Measurements from ENCODE around the gene DNAI2.

DNAI2 gene

GRCh38 chr17:74314877-74315276, 40.8 kb downstream of the DNAI2 start:
- DNase-seq = no peak

GRCh38 chr17:74316220-74316619, 42.2 kb downstream of the DNAI2 start:
- DNase-seq = no peak

DNA sequence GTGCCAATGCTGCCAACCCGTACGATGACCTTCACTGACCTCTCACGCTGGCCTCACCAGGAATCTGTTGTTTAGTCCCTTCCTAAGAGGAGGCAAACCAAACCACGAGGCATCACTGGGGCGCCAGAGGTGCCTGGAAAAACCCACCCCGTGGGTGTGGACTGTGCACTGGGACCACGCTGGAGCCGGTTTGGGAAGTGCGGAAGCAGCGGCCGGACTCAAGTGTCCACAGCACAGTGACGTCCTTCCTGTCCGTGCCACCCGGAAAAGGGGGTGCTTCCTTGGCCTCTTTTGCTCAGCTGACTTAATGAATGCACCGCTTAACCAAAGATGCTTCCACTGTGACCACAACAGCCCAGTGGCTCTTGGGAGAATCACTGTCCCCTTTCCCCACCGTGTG, 43.0 kb downstream of the DNAI2 start:
- DNase-seq = no peak

DNA sequence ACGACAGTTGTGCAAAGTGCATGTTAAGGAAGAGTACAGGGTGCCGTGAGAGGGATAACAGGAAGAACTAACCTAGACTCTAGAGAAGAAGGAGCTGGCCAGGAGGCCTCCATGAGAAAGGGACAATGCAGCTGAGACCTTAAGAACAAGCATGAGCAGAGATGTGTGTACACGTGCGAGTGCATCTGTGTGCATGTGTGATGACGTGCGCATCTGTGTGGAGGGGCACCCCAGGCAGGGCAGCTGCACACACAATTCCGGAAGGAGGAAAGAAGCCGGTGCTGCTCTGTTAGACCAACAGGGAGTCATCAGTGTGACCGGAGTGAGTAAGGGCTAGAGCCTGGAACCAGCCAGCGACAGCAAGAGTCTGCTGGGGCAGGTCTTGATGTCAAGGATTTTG, 44.4 kb downstream of the DNAI2 start:
- no peak for DNase-seq

GRCh38 chr17:74324521-74324920, 50.5 kb downstream of the DNAI2 start:
- no peak for DNase-seq

DNA sequence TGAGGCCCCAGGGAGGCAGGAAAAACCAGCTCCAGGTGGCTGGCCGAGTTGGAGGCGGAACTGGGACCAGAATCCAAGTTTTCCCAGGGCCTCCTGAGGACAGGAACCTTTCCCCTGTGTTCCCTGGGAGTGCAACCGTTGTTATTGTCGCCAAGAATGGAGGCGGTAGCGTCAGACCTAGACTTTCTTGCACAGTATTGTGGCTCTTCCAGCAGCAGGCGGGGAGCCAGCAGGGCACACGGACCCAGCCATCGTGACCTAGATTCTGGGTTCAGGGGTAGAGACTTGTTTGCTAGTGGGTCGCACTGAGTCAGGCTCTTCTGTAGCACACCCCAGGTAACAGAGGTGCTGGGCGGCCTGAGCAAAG, 51.3 kb downstream of the DNAI2 start:
- DNase-seq = no peak

DNA sequence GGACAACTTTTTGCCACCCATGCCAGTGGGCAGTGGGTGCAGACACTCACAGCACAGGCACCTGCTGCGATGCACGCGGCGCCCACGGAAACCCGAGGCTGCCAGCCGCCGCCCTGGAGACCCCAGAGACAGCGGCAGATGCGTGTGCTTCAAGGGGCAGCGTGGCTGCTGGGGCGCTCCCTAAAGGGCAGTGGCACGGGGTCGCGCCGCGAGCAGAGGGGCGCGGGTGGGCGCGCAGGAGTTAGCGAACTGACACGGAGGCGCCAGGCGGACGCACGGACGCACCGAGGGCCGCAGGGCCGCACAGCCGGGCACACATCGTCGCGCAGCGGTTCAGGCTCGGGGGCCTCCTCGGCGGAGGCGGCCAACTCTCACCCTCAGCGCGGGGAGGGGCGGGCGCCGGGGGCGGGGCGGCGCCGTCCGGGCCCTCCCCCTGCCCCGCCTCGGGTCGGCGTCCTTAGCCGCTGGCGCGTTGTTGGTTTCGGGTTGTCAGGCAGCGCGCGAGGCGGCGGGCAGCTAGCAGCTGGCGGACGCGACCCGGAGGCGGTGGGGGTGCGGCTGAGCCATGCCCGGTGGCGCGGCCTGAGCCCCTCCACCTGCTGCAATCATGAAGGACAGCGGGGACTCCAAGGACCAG, 51.8 kb downstream of the DNAI2 start, which contains the start of gene KIF19:
Gene KIF19, plus strand, starts transcription at position 484 of the 637 bp plus-strand sequence. Its CDS starts 124 bp downstream, at position 608.
- DNase-seq = peak; percentile 82

DNA sequence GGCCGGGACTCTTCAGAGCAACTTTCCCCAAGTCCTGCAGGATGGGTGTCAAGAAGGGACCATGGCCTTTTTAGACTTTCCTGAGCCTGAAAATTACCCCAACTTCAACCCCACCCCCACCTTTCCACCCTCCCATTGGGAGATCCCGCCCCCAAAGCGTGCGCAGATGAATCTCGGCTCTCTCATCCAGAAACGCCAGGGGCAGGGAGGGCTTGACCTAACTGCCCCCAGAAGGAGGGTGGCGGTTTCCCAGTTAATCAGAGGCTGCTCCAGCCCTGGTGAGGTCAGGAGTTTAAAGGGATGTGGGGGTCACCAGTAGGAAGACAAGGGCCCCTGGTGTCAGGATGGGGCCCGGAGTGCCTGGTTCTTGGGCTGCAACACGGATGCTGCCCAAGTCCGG, 52.5 kb downstream of the DNAI2 start:
- DNase-seq = no peak

GRCh38 chr17:74328487-74328886, 54.5 kb downstream of the DNAI2 start:
- no peak for DNase-seq

DNA sequence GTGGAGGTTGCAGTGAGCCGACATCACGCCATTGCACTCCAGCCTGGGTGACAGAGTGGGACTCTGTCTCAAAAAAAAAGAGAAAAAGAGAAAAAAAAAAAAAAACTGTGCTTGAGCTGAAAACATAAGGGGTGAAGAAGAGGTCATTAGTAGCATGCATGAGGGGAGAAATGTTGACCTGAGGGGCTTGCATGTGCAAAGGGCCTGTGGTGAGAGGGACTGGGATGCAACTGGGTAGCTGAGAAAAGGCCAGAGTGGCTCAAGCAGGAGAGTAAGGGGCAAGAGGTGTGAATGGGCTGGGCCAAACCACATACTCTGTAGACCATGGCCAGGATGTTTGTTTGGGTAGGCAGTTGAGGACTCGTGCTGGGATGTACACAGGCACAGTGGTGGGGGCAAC, 55.3 kb downstream of the DNAI2 start:
- no peak for DNase-seq

DNA sequence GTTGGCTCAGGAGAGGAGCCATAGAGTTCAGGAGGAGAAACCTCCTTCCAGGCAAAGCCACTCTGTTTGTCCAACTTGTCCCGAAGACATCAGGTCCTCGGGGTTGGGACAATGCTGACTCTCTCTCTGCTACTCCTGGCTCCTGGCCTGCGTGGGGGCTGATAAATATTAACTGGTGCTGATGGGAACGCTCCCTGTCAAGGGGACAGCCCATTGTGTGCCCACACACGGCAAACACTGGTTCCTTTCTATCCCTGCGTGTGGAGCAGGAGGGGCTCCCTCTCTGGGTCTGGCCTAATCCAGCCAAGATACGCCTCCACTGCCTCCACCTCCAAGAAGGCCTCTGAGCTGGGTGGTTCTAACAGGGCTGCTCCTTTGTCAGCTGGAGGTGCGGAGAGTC, 56.4 kb downstream of the DNAI2 start:
- no peak for DNase-seq

DNA sequence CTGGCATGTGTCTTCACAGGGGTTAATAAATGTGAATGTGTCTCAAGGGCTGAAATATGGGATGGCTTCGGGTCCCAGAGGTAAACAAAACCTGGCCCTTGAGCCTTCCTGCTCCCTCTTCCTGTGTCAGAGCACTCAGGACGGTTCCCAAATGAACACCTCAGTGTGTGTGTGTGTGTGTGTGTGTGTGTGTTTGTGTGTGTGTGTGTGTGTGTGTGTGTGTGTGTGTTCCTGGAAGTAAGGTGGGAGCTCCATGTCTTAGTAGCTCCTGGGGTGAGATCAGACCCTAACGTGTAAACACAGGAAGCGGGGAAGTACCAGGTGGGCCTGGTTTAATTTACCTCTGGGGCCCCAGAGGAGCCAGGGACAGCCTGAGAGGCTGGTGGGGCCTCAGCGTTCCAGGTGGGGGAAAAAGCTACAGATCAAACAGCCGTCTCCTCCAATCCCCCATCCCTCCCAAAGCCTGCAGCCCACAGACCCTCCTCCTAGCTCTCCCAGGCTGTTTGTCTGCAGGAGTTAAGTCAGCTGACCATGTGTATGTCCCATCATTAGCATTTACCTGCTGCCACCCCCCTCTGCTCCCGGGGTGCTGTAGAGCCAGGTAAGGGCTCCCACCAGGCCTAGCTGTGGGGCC, 58.1 kb downstream of the DNAI2 start:
- DNase-seq = no peak

DNA sequence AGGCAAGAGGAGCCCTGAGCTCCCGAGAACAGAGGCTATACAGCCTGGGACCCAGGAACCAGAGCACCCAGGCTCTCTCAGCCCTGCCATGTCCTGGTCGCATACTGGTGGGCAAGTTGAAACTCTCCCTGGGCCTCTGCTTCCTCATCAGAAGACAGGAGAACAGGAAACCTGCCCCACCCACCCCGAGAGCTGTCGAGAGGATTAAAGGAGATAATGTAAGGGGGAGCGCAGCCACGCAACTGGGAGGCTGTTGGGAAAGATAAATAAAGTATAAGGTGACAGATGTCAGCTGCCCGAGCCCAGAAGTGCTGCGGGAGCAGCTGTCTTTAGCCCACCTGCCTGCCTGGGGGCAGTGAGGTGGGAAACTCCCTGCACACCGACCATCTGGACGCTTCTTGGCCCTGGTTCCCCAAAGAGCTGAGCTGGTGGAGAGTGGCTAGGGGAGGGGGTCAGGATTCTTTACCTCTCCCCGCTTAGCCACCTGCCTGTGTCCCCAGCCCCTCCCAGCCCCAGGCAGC, 58.8 kb downstream of the DNAI2 start:
- DNase-seq = no peak

- DNase-seq = no peak
Measured at GRCh38 chr17:74334393-74335039, 60.5 kb downstream of the DNAI2 start.

GRCh38 chr17:74335529-74336062, 61.6 kb downstream of the DNAI2 start:
- DNase-seq = no peak

GRCh38 chr17:74336307-74336706, 62.3 kb downstream of the DNAI2 start:
- no peak for DNase-seq

GRCh38 chr17:74337834-74338500, 63.9 kb downstream of the DNAI2 start:
- DNase-seq = no peak

DNA sequence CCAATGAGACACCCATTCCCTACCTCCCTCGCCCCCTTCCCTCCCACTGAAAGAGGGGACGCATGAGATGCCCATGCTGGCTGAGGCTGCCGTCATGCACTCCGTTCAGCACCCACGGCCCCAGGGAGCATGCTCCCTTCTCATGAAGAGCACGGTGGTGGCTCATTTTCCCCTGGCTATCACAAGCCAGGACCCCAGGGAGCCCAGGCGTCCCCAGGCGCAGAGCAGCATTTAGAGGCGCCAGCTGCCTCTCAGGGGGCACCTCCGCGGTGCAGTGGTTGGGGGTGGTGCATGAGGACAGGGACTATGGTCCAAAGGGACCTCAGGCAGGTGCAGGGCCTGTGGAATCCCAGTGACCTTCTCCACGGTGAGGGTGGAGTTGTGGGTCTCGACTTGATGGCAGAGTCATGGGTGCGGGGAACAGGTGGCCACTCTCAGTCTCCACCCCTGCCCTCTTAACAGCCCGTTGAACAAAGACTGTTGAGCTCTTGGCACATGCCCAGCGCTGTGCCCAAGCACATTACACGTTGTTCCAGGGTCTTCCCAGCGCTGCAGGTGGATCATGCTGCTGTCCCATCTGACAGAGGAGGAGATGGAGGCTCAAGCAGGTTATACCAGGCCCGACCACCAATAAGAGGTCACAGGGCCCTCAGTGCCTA, 65.6 kb downstream of the DNAI2 start:
- no peak for DNase-seq

DNA sequence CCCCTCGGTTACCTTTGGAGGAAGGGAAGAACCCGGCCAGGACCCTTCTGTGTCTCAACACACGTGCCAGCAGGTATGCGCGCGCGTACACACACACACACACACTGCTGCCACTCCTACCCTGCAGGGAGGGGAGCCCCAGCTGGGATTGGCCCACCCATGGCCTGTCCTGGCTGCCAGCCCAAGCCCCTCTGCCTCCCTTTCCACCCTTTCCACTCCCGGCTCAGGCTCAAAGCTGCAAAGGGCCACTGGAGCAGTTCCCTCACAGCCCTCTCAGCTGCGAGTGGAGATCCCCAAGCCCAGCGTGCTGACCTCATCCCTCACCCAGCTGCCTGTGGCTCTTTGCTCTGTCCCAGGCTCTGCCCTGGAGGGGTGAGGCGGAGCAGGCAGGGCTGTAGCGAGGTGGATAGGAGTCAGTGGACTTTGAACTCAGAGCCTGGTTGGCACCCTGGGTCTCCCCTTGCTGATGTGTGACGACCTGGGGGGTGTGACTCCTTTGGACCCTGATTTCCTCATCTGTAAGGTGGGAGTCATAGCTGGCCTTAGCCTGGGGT, 66.5 kb downstream of the DNAI2 start:
- DNase-seq = no peak

- no peak for DNase-seq
Measured at GRCh38 chr17:74342224-74342623, 68.2 kb downstream of the DNAI2 start.

DNA sequence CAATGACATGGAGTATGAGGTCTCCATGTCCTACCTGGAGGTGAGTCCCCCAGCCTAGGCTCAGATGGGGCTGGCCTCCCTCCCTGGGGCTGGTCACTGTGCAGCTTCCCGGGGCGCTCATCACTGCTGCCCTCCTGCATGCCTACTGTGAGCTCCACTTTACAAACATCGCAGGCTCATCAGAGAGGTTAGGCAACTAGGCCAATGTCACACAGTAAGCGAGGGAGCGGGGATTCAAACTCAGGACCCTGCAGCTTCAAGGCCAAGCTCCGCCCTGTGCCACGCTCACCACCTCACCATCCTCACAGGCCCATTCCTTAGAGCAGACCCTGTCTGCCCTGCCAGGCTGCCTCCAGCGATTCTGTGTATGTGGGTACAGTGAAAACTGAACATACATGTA, 69.1 kb downstream of the DNAI2 start:
- no peak for DNase-seq

- DNase-seq = no peak
Measured at GRCh38 chr17:74343526-74344284, 69.7 kb downstream of the DNAI2 start.
